ENCODE measurements around the gene GAA.

GRCh38 chr17:80125656-80126448, 24.5 kb downstream of the GAA start:
- no peak for TF ChIP-seq CTCF (conservative IDR thresholded peaks at IDR 0.05; ENCODE audit: low read length)
- no peak for TF ChIP-seq EZH2phosphoT487 (IDR thresholded peaks at IDR 0.05; ENCODE audit: borderline replicate concordance)

All from Loucy (cell line).